SH-SY5Y (cell line): ENCODE measurements around the gene EMC7.

Experiments
- GATA2 ChIP-seq: IDR thresholded peaks from 2 replicates; pipeline ENCODE4 v1.6.1; 2011; ENCODE audit warnings: mild to moderate bottlenecking, low read depth, low read length
- GATA3 ChIP-seq: IDR thresholded peaks from 2 replicates; pipeline ENCODE4 v1.6.1; 2011; ENCODE audit warnings: low read depth, mild to moderate bottlenecking, low read length, moderate library complexity

The EMC7 gene

GRCh38 chr15:34059476-34059875, 42.2 kb downstream of the EMC7 start:
- TF ChIP-seq GATA3 (no peak), GATA2 (no peak)

- TF ChIP-seq GATA3 (no peak), GATA2 (no peak)
Observed at GRCh38 chr15:34056911-34057310, 44.8 kb downstream of the EMC7 start.

- TF ChIP-seq GATA3, result no peak
- no peak for TF ChIP-seq GATA2
Observed at GRCh38 chr15:34055868-34056595, 45.6 kb downstream of the EMC7 start.

GRCh38 chr15:34054081-34054707, 47.5 kb downstream of the EMC7 start:
- TF ChIP-seq GATA2, result no peak
- TF ChIP-seq GATA3, result no peak

- TF ChIP-seq GATA2 (no peak), GATA3 (no peak)
Observed at GRCh38 chr15:34049112-34049511, 52.5 kb downstream of the EMC7 start.

GRCh38 chr15:34047893-34048775, 53.5 kb downstream of the EMC7 start:
- TF ChIP-seq GATA3 (no peak), GATA2 (no peak)

- no peak for TF ChIP-seq GATA2
- no peak for TF ChIP-seq GATA3
Observed at GRCh38 chr15:34046471-34047145, 55.1 kb downstream of the EMC7 start.

- peak; percentile 7; the same call in 1 of the 2 replicates for TF ChIP-seq GATA2
- TF ChIP-seq GATA3, result no peak
Observed at GRCh38 chr15:34043813-34044212, 57.8 kb downstream of the EMC7 start.

- TF ChIP-seq GATA2 (no peak), GATA3 (no peak)
Observed at GRCh38 chr15:34043391-34043790, 58.3 kb downstream of the EMC7 start.

GRCh38 chr15:34039790-34040113, 61.9 kb downstream of the EMC7 start:
- TF ChIP-seq GATA3 (no peak), GATA2 (no peak)

- TF ChIP-seq GATA2, result no peak
- no peak for TF ChIP-seq GATA3
Observed at GRCh38 chr15:34038871-34039789, 62.5 kb downstream of the EMC7 start, which contains the start of gene AVEN. AVEN (minus strand) TSS chr15:34039204; CDS start chr15:34039046, 158 bp downstream.

- TF ChIP-seq GATA3 (no peak), GATA2 (no peak)
Observed at GRCh38 chr15:34038023-34038870, 63.4 kb downstream of the EMC7 start.
